ENCODE measurements around the gene KRTAP9-6.

- no peak for TF ChIP-seq POLR2A (IDR thresholded peaks at IDR 0.05; ENCODE audit: low read length)
- no peak for TF ChIP-seq CTCF (IDR thresholded peaks at IDR 0.05)
- no peak for TF ChIP-seq MAZ (IDR thresholded peaks at IDR 0.05; ENCODE audit: borderline replicate concordance, low read depth, low read length)
These were observed 8.9 kb upstream of the KRTAP9-6 start for GRCh38 chr17:41256291-41256685.
